ENCODE data around the gene SVOPL. TPM values are rescaled to one million over a fixed set of nuclear protein-coding genes. Genes with fewer than 3 reads are reported as not detected.

SVOPL gene
- total RNA-seq, 4 donors from 2014 or later: 0.28 to 1.5 TPM; not detected in 2

DNA sequence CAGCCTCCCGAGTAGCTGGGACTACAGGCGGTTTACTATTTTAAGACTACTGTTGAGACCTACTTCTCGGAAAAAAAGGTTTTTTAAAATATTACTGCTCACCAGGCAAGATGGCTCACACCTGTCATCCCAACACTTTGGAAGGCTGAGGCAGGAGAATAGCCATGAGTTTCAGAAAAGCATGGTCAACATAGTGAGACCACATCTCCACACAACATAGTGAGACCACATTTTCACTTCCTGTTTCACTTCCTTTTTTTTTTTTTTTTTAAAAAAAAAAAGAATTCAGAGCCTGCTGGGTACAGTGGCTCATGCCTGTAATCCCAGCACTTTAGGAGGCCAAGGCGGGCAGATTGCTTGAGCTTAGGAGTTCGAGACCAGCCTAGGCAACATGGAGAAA lies 46.5 kb downstream of the SVOPL start:
- TF ChIP-seq, protein P1, sequence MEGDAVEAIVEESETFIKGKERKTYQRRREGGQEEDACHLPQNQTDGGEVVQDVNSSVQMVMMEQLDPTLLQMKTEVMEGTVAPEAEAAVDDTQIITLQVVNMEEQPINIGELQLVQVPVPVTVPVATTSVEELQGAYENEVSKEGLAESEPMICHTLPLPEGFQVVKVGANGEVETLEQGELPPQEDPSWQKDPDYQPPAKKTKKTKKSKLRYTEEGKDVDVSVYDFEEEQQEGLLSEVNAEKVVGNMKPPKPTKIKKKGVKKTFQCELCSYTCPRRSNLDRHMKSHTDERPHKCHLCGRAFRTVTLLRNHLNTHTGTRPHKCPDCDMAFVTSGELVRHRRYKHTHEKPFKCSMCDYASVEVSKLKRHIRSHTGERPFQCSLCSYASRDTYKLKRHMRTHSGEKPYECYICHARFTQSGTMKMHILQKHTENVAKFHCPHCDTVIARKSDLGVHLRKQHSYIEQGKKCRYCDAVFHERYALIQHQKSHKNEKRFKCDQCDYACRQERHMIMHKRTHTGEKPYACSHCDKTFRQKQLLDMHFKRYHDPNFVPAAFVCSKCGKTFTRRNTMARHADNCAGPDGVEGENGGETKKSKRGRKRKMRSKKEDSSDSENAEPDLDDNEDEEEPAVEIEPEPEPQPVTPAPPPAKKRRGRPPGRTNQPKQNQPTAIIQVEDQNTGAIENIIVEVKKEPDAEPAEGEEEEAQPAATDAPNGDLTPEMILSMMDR (IDR thresholded peaks at IDR 0.05): no peak
- intact Hi-C loops (cut with DNase I; ENCODE audit: low total_unique reads): no loop called here
- peaks cover 0 to 7% of the 10 kb centered on the region in 2 donors for H3K9me3 ChIP-seq
- H3K4me1 ChIP-seq: no peaks in the 10 kb centered on the region
- H3K4me3 ChIP-seq: no peak overlapping the region
- no peaks in the 10 kb centered on the region for H3K36me3 ChIP-seq
- DNase-seq: no peak
- no peak overlapping the region for H3K27ac ChIP-seq
- no peaks in the 10 kb centered on the region for H3K27me3 ChIP-seq

DNA sequence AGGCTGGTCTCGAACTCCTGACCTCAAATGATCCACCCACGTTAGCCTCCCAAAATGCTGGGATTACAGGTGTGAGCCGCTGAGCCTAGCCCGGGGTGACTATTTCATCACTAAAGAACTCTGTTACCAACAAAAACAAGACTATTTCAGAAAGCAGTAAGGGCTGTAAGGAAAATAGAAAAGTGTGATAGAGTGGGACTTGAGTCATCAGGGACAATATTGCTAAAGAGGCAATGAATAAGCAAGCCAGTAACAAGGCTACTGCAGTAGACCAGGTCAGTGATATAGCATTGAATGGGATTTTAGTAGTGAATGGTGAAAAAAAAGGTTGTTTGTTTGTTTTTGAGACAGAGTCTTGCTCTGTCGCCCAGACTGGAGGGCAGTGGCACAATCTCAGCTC lies 51.7 kb downstream of the SVOPL start:
- intact Hi-C loops (cut with DNase I; ENCODE audit: low total_unique reads): no loop called here
- no peaks in the 10 kb centered on the region for H3K4me1 ChIP-seq
- peaks cover 0 to under 1% of the 10 kb centered on the region in 2 donors for H3K9me3 ChIP-seq
- H3K27me3 ChIP-seq: no peaks in the 10 kb centered on the region
- H3K27ac ChIP-seq: no peak overlapping the region
- no peak for TF ChIP-seq POLR2A (IDR thresholded peaks at IDR 0.05)
- TF ChIP-seq, protein P1 (IDR thresholded peaks at IDR 0.05): no peak
- DNase-seq: no peak
- H3K36me3 ChIP-seq: no peaks in the 10 kb centered on the region
- H3K4me3 ChIP-seq: no peak overlapping the region

DNA sequence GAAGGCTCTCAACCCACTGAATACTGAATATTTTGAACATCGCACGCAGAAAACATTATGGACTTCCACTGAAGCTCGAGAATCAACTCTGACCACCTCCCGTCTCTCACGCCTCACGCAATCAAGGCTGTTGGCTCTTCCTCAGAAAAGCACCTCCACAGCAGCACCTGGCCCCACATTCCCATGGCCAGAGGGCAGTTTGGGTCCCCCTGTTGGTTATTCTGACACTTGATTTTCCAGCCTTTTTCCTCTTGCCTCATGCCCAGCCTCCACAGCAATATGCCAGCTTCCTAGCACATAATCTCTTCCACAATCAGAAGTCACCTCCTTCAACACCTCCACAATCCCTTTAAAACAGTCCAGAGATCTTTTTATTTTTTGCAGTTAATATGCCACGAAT lies 55.9 kb downstream of the SVOPL start:
- Histone ChIP-seq H3K9me3 (no peaks in the 10 kb centered on the region), H3K27ac (no peak overlapping the region), H3K4me3 (no peak overlapping the region), H3K4me1 (no peaks in the 10 kb centered on the region), H3K36me3 (no peaks in the 10 kb centered on the region), H3K27me3 (no peaks in the 10 kb centered on the region)
- TF ChIP-seq, protein P1 (IDR thresholded peaks at IDR 0.05): no peak
- TF ChIP-seq POLR2A (IDR thresholded peaks at IDR 0.05): no peak
- DNase-seq: no peak
- intact Hi-C loops (cut with DNase I; ENCODE audit: low total_unique reads): no loop called here

DNA sequence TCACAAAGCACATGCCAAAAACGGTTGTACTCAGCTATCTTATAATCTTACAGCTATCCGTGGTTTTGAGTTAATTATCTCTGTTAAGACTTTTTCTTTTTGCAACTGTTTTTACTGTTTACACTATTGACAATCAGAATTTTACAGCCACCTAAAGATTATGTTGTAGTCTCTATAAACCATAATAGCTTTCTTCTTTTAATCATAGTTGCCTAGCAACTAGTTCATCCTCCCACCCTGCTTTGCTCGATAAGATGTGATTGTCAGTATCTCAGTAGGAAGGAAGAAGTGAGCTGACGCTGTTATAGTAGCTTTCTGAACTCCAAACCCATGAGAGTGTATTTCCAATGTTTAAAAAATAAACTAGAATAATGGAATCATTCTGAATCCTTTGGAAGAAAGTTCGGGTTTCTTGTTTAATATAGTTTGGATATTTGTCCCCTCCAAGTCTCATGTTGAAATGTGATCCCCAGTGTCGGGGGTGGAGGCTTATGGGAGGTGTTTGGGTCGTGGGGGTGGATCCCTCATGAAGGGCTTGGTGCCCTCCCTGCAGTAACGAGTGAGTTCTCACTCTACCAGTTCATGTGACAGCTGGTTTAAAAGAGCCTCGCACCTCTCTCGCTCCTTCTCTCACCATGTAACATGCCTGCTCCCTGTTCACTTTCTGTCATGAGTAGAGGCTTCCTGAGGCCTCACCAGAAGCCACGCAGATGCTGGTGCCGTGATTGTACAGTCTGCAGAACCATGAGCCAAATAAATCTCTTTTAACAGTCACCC lies 68.1 kb downstream of the SVOPL start:
- no peak for DNase-seq
- Histone ChIP-seq H3K4me1 (no peaks in the 10 kb centered on the region), H3K36me3 (no peaks in the 10 kb centered on the region), H3K27me3 (no peaks in the 10 kb centered on the region), H3K4me3 (no peak overlapping the region), H3K27ac (no peak overlapping the region), H3K9me3 (no peaks in the 10 kb centered on the region)
- TF ChIP-seq, protein P1 (IDR thresholded peaks at IDR 0.05): no peak
- no peak for TF ChIP-seq POLR2A (IDR thresholded peaks at IDR 0.05)
- intact Hi-C loops (cut with DNase I; ENCODE audit: low total_unique reads): no loop called here

DNA sequence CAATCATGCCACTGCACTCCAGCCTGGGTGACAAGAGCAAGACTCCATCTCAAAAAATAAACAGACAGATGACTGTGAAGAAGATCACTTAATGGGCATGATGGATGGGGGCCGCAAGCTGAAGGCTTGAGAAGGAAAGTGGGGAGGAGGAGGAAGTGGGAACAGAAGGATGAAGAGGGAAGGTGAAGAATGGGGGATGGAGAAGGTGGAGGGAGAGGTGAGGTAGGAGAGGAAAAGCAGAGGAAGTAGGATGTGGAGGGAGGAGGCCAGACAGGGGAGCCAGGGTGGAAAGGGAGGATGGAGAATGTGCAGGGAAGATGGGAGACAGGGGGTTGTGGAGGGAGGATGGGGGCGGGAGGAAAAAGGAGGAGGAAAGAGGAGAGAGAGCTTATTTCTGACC lies 68.8 kb downstream of the SVOPL start:
- Histone ChIP-seq H3K4me3 (no peak overlapping the region), H3K27me3 (no peaks in the 10 kb centered on the region), H3K36me3 (no peaks in the 10 kb centered on the region), H3K4me1 (no peaks in the 10 kb centered on the region), H3K27ac (no peak overlapping the region), H3K9me3 (no peaks in the 10 kb centered on the region)
- TF ChIP-seq, protein P1 (IDR thresholded peaks at IDR 0.05): no peak
- TF ChIP-seq POLR2A (IDR thresholded peaks at IDR 0.05): no peak
- intact Hi-C loops (cut with DNase I; ENCODE audit: low total_unique reads): no loop called here
- no peak for DNase-seq

Measured in uterus (tissue), 4 donors.